ENCODE results near the gene SELENOW.

The SELENOW gene

GRCh38 chr19:47740866-47741519 is 37.5 kb upstream of the SELENOW start:
- Histone ChIP-seq H3K36me3 (ENCODE audit: insufficient read depth, low read length) (no peaks in the 10 kb centered on the region), H3K9me2 (replicated peaks; ENCODE audit: low read depth, low read length) (no peaks in the 10 kb centered on the region; the same call in 1 of the 2 replicates), H3K9ac (ENCODE audit: low read depth, low read length, poor library complexity, severe bottlenecking) (no peak overlapping the region), H4K20me1 (ENCODE audit: insufficient read depth, low read length, poor library complexity, severe bottlenecking) (peaks cover 3% of the 10 kb centered on the region), H3F3A (ENCODE audit: low read depth) (no peaks in the 10 kb centered on the region), H2AFZ (ENCODE audit: low read length) (no peak overlapping the region), H3K4me3 (ENCODE audit: low read length, poor library complexity, severe bottlenecking) (no peak overlapping the region), H3K27me3 (ENCODE audit: insufficient read depth, low read length, poor library complexity, severe bottlenecking) (no peaks in the 10 kb centered on the region), H3K9me3 (ENCODE audit: insufficient read depth, low read depth, low read length) (no peaks in the 10 kb centered on the region), H3K4me2 (ENCODE audit: low read depth, low read length, poor library complexity, severe bottlenecking) (no peak overlapping the region), H3K79me2 (ENCODE audit: insufficient read depth, low read length) (peaks cover 3% of the 10 kb centered on the region), H3K4me1 (ENCODE audit: insufficient read depth, low read length, poor library complexity, severe bottlenecking) (peaks cover 5% of the 10 kb centered on the region)
- no peak for TF ChIP-seq CTCF (conservative IDR thresholded peaks at IDR 0.05; ENCODE audit: low read length)
- no peak for TF ChIP-seq EZH2phosphoT487 (IDR thresholded peaks at IDR 0.05; ENCODE audit: borderline replicate concordance)

GRCh38 chr19:47741544-47742140 is 36.9 kb upstream of the SELENOW start:
- Histone ChIP-seq H3K9ac (ENCODE audit: low read depth, low read length, poor library complexity, severe bottlenecking) (no peak overlapping the region), H3K4me1 (ENCODE audit: insufficient read depth, low read length, poor library complexity, severe bottlenecking) (peaks cover 8% of the 10 kb centered on the region), H2AFZ (ENCODE audit: low read length) (no peak overlapping the region), H4K20me1 (ENCODE audit: insufficient read depth, low read length, poor library complexity, severe bottlenecking) (peaks cover 8% of the 10 kb centered on the region), H3K9me2 (replicated peaks; ENCODE audit: low read depth, low read length) (no peaks in the 10 kb centered on the region; the same call in 1 of the 2 replicates), H3K4me2 (ENCODE audit: low read depth, low read length, poor library complexity, severe bottlenecking) (no peak overlapping the region), H3K36me3 (ENCODE audit: insufficient read depth, low read length) (no peaks in the 10 kb centered on the region), H3K4me3 (ENCODE audit: low read length, poor library complexity, severe bottlenecking) (no peak overlapping the region), H3K79me2 (ENCODE audit: insufficient read depth, low read length) (peaks cover 10% of the 10 kb centered on the region), H3K9me3 (ENCODE audit: insufficient read depth, low read depth, low read length) (no peaks in the 10 kb centered on the region), H3K27me3 (ENCODE audit: insufficient read depth, low read length, poor library complexity, severe bottlenecking) (no peaks in the 10 kb centered on the region), H3F3A (ENCODE audit: low read depth) (no peaks in the 10 kb centered on the region)
- no peak for TF ChIP-seq EZH2phosphoT487 (IDR thresholded peaks at IDR 0.05; ENCODE audit: borderline replicate concordance)
- no peak for TF ChIP-seq CTCF (conservative IDR thresholded peaks at IDR 0.05; ENCODE audit: low read length)

- H3K27me3 ChIP-seq (ENCODE audit: insufficient read depth, low read length, poor library complexity, severe bottlenecking) = no peaks in the 10 kb centered on the region
- H3K36me3 ChIP-seq (ENCODE audit: insufficient read depth, low read length) = no peaks in the 10 kb centered on the region
- H3K79me2 ChIP-seq (ENCODE audit: insufficient read depth, low read length) = peaks cover 20% of the 10 kb centered on the region
- H4K20me1 ChIP-seq (ENCODE audit: insufficient read depth, low read length, poor library complexity, severe bottlenecking) = peaks cover 13% of the 10 kb centered on the region
- H3K4me3 ChIP-seq (ENCODE audit: low read length, poor library complexity, severe bottlenecking) = no peak overlapping the region
- no peaks in the 10 kb centered on the region for H3K9me3 ChIP-seq (ENCODE audit: insufficient read depth, low read depth, low read length)
- H3K4me2 ChIP-seq (ENCODE audit: low read depth, low read length, poor library complexity, severe bottlenecking) = no peak overlapping the region
- no peak overlapping the region for H2AFZ ChIP-seq (ENCODE audit: low read length)
- no peaks in the 10 kb centered on the region for H3F3A ChIP-seq (ENCODE audit: low read depth)
- no peaks in the 10 kb centered on the region; the same call in 1 of the 2 replicates for H3K9me2 ChIP-seq (replicated peaks; ENCODE audit: low read depth, low read length)
- TF ChIP-seq EZH2phosphoT487 (IDR thresholded peaks at IDR 0.05; ENCODE audit: borderline replicate concordance) (no peak), CTCF (conservative IDR thresholded peaks at IDR 0.05; ENCODE audit: low read length) (no peak)
- peaks cover 15% of the 10 kb centered on the region for H3K4me1 ChIP-seq (ENCODE audit: insufficient read depth, low read length, poor library complexity, severe bottlenecking)
- no peak overlapping the region for H3K9ac ChIP-seq (ENCODE audit: low read depth, low read length, poor library complexity, severe bottlenecking)
Observed at GRCh38 chr19:47742634-47743033, 35.9 kb upstream of the SELENOW start.

Measured in Loucy (cell line).